Fibroblast of mammary gland (primary cell): ENCODE measurements around the gene LAMA3.
A peak's percentile ranks its signal among the peaks of the same experiment; 100 is the strongest.

Source experiments
- DNase-seq: peaks from one replicate; pipeline ENCODE4 v3.0.0-alpha.2; 2010; ENCODE audit warnings: low read depth
- H3K4me3 ChIP-seq: 2 replicates; pipeline ENCODE4 v1.5.1; 2011; ENCODE audit warnings: low read depth, mild to moderate bottlenecking, low read length, moderate library complexity; ENCODE audit not compliant: control insufficient read depth
- TF ChIP-seq, protein P1 (sequence below): conservative IDR thresholded peaks from 2 replicates; pipeline ENCODE4 v1.5.1; 2011; ENCODE audit warnings: low read depth, low read length, inconsistent platforms; ENCODE audit not compliant: control insufficient read depth, insufficient read depth

Gene LAMA3, protein sequence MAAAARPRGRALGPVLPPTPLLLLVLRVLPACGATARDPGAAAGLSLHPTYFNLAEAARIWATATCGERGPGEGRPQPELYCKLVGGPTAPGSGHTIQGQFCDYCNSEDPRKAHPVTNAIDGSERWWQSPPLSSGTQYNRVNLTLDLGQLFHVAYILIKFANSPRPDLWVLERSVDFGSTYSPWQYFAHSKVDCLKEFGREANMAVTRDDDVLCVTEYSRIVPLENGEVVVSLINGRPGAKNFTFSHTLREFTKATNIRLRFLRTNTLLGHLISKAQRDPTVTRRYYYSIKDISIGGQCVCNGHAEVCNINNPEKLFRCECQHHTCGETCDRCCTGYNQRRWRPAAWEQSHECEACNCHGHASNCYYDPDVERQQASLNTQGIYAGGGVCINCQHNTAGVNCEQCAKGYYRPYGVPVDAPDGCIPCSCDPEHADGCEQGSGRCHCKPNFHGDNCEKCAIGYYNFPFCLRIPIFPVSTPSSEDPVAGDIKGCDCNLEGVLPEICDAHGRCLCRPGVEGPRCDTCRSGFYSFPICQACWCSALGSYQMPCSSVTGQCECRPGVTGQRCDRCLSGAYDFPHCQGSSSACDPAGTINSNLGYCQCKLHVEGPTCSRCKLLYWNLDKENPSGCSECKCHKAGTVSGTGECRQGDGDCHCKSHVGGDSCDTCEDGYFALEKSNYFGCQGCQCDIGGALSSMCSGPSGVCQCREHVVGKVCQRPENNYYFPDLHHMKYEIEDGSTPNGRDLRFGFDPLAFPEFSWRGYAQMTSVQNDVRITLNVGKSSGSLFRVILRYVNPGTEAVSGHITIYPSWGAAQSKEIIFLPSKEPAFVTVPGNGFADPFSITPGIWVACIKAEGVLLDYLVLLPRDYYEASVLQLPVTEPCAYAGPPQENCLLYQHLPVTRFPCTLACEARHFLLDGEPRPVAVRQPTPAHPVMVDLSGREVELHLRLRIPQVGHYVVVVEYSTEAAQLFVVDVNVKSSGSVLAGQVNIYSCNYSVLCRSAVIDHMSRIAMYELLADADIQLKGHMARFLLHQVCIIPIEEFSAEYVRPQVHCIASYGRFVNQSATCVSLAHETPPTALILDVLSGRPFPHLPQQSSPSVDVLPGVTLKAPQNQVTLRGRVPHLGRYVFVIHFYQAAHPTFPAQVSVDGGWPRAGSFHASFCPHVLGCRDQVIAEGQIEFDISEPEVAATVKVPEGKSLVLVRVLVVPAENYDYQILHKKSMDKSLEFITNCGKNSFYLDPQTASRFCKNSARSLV (N-terminal part only)

DNA sequence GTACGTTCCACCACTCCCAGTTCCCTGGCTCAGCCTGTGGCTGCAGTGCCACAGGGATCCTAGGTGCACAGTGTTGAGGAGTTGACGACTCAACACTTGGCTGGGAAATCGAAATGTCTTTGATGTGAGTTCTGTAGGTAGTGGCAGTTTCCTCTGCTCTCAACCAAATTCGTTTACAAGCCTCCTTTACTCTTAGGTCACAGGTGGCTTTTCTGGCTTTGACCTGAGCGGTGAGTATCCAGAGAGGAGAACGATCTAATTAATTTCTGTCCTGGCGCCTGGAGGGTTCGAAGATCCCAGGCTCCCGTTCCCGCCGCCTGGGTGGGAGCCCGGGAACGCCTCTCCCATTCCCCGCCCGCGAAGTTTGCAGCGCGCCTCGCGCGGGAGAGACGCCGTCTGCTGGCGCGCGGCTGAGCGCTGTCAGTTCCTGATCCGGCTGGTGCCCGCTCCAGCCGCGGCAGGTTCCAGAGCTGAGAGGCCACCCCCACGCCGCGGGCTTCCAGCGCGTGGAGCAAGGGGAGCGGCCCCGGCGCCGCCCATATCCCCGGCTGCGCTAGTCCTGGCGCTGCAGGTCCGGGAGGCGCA lies at the start of gene LAMA3:
LAMA3 (plus strand) TSS at position 423 of the 585 bp plus-strand sequence. CDS start 231 bp downstream, outside the sequence.
- TF ChIP-seq, protein P1, sequence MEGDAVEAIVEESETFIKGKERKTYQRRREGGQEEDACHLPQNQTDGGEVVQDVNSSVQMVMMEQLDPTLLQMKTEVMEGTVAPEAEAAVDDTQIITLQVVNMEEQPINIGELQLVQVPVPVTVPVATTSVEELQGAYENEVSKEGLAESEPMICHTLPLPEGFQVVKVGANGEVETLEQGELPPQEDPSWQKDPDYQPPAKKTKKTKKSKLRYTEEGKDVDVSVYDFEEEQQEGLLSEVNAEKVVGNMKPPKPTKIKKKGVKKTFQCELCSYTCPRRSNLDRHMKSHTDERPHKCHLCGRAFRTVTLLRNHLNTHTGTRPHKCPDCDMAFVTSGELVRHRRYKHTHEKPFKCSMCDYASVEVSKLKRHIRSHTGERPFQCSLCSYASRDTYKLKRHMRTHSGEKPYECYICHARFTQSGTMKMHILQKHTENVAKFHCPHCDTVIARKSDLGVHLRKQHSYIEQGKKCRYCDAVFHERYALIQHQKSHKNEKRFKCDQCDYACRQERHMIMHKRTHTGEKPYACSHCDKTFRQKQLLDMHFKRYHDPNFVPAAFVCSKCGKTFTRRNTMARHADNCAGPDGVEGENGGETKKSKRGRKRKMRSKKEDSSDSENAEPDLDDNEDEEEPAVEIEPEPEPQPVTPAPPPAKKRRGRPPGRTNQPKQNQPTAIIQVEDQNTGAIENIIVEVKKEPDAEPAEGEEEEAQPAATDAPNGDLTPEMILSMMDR = no peak
- peak; percentile 30 for DNase-seq
- H3K4me3 ChIP-seq = peak within 1 kb of the TSS; percentile 42

DNA sequence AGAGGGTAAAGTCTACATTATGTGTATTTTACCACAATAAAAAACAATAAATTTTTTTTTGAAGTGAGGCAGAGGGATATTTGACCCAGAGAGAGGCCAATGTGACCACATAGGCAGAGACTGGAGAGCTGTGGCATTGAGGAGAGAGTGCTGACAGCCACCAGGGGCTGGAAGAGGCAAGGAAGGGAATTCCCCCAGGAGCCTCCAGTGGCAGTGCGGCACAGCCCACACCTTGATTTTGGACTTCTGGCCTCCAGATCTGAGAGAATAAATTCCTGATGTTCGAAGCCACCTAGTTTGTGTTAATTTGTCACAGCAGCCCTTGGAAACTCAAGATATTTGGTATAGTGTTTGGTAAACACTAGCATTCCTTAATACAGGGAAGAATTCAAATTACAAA lies 49.2 kb upstream of the LAMA3 start:
- H3K4me3 ChIP-seq = no peak overlapping the region
- TF ChIP-seq, protein P1 = no peak

DNA sequence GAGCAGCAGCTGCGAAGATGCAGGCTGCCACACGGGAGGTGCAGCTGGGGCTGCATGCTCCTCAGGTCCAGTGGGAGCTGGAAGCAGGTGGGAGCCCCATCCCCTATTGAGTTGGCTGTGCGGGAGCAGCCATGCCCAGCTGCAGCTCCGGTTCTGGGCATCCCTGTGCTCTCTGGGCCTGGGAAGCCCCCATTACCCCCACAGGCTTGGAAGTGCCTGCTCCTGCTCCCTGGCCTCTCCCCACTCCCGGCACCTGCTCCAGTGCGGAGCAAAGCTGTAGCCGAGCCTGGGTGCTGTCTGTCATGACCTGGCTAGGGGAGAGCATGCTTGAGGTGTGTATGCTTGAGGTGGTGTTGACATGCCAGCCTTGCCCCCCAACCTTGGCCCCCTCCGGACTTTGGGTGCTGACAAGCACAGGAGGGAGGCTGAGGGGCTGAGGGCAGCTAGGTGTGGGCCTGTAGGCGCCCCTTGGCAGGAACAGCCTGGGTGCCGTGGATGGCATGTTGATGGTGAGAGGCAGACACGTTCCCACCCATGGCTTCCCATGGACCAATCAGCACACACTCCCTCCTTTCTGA lies 48.0 kb upstream of the LAMA3 start:
- TF ChIP-seq, protein P1 = no peak
- no peak for DNase-seq
- H3K4me3 ChIP-seq = no peak overlapping the region

More for the DNA sequence above, 49.2 kb upstream of the LAMA3 start:
- no peak for DNase-seq

DNA sequence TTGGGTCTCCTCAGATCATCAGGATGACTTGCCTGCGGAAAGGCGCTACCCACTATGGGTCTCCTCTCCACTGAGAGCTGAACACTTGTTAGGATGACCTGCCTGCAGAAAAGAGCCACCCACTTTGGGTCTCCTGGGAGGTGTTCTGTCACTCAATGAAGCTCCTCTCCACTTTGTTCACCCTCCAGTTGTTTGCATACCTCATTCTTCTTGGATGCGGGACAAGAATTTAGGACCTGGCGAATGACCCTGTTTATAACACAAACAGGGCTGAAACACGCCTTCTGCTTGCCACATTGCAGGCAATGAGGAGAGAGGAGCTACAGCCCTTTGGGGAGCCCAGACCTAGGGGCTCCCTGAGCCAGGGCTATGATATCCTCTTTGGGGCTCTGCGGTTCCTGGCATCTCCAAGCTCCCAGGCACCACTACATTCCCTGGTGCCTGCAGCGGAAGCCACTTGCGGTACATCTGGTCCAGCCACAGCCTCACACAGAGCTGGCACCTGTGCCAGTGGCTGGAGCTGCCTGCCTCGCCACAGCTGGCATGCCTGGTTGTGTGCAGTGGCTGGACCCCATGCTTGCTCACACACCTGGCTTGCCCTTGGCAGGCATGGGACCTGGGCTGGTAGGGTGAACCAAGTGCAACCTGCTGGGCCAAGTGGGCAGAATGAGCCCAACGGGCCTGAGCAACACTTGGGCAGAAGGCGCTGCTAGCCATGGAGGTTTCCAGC lies 47.2 kb upstream of the LAMA3 start:
- H3K4me3 ChIP-seq = no peak overlapping the region
- TF ChIP-seq, protein P1 = no peak
- DNase-seq = no peak

DNA sequence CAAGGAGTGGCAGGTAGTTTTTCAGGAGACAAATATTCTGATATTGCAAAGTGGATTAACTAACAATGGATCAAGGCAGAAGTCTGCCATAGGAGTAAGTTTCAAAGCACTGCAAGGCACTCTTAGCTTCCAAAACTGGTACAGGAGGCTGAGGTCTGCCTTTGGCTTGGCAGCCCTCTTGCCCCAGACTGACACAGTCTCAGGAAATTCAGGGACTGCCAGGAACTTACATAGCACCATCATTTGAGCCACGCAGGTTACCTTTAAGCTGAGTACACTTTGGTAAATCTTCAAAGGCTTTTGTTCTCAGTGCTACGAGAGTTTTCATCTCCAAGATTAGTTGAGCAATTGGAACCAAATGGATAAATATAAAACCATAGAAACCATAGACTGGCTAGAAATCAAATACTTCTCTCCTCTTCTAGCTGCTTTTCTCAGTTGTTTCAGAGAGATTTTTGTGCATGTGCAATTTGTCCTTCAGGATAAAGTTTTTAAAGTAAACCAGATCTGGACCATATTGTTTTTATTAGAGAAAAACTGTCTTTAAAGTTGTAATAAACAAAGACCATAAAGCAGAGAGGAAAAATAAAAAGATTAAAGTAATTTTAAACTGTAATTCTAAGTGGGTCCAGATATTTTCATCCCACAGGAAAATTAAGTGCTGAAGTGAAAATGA lies 45.3 kb upstream of the LAMA3 start:
- no peak overlapping the region for H3K4me3 ChIP-seq
- TF ChIP-seq, protein P1 = no peak
- no peak for DNase-seq
